MCF 10A (cell line): ENCODE measurements around the gene KDM5B. TPM values are rescaled to one million over a fixed set of nuclear protein-coding genes. Genes with fewer than 3 reads are reported as not detected.

ENCODE experiments used
- BruUV-seq: library from RNA; stranded (reverse); fragments of 400-500 nt; replicated peaks from 2 replicates; lab custom pipeline; 2021; lab: Mats Ljungman, UMichigan
- CTCF ChIA-PET: fragments of 300-600 bp; sonication (Branson Sonifier 250); formaldehyde crosslinking; extraction: SDS; loops from one replicate; lab custom pipeline; 2021; ENCODE audit warnings: antibody characterized with exemption, inconsistent platforms; lab: Yijun Ruan, JAX
- POLR2A ChIA-PET: fragments of 300-600, 350-650 bp; sonication (Branson Sonifier 250); formaldehyde crosslinking; extraction: SDS; loops from one replicate; lab custom pipeline; 2020; ENCODE audit warnings: antibody characterized with exemption, inconsistent platforms; lab: Yijun Ruan, JAX
- DNase-seq: peaks from one replicate; pipeline ENCODE4 v3.0.0-alpha.2; 2018; ENCODE audit not compliant: unreplicated experiment
- H3K27ac Mint-ChIP-seq: one replicate; pipeline ENCODE4 v1.8.0; 2022; ENCODE audit warnings: mild to moderate bottlenecking, low read depth, mixed read lengths; ENCODE audit not compliant: unreplicated experiment
- H3K27me3 Mint-ChIP-seq: one replicate; pipeline ENCODE4 v1.8.0; 2022; ENCODE audit warnings: mixed read lengths; ENCODE audit not compliant: insufficient read depth, unreplicated experiment
- H3K36me3 Mint-ChIP-seq: one replicate; pipeline ENCODE4 v1.8.0; 2022; ENCODE audit warnings: mild to moderate bottlenecking, moderate library complexity, mixed read lengths; ENCODE audit not compliant: insufficient read depth, unreplicated experiment
- H3K4me1 Mint-ChIP-seq: one replicate; pipeline ENCODE4 v1.8.0; 2022; ENCODE audit warnings: mixed read lengths; ENCODE audit not compliant: insufficient read depth, unreplicated experiment
- H3K4me3 Mint-ChIP-seq: one replicate; pipeline ENCODE4 v1.8.0; 2022; ENCODE audit warnings: mild to moderate bottlenecking, moderate library complexity, mixed read lengths; ENCODE audit not compliant: unreplicated experiment
- H3K9me3 Mint-ChIP-seq: one replicate; pipeline ENCODE4 v1.8.0; 2022; ENCODE audit warnings: mixed read lengths; ENCODE audit not compliant: unreplicated experiment
- intact Hi-C: fragments of 100-400 bp; cut with micrococcal nuclease; formaldehyde crosslinking; loops from 2 replicates; pipeline ENCODE4 v1.14.1; 2022
- total RNA-seq: library from RNA; stranded (reverse); gene quantifications from 2 replicates; pipeline ENCODE4 v1.2.3, GENCODE V29; 2022
- TF ChIP-seq, protein P1 (sequence below): fragments of 200-600 bp; IDR thresholded peaks from one replicate; pipeline ENCODE4 v1.8.0; 2022; ENCODE audit warnings: antibody characterized with exemption, mild to moderate bottlenecking; ENCODE audit not compliant: unreplicated experiment

The KDM5B gene
- total RNA-seq, 1 experiment from 2014 or later = 180 TPM

DNA sequence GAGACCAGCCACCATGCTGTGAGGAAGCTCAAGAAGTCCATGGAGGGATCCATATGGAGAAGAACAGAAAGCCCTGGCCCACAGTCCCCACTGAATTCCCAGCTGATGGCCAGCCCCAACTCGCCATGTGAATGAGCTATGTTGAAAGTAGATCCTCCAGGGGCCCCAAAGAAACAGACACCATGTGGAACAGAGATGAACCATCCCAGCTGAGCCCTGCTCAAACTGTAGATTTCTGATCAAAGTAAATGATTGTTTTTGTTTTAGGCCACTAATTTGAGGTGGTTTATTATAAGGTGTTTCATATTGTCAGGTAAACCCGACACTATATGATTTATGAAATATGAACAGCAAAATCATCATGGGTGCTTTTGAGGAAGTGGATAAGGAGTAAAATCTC, 130.8 kb downstream of the KDM5B start:
- no peak for DNase-seq
- Mint-ChIP-seq H3K27ac (no peak overlapping the region), H3K9me3 (no peaks in the 10 kb centered on the region), H3K4me1 (no peaks in the 10 kb centered on the region), H3K4me3 (no peak overlapping the region), H3K36me3 (no peaks in the 10 kb centered on the region), H3K27me3 (peaks cover 77% of the 10 kb centered on the region)
- BruUV-seq = no TSS peak
- TF ChIP-seq, protein P1, sequence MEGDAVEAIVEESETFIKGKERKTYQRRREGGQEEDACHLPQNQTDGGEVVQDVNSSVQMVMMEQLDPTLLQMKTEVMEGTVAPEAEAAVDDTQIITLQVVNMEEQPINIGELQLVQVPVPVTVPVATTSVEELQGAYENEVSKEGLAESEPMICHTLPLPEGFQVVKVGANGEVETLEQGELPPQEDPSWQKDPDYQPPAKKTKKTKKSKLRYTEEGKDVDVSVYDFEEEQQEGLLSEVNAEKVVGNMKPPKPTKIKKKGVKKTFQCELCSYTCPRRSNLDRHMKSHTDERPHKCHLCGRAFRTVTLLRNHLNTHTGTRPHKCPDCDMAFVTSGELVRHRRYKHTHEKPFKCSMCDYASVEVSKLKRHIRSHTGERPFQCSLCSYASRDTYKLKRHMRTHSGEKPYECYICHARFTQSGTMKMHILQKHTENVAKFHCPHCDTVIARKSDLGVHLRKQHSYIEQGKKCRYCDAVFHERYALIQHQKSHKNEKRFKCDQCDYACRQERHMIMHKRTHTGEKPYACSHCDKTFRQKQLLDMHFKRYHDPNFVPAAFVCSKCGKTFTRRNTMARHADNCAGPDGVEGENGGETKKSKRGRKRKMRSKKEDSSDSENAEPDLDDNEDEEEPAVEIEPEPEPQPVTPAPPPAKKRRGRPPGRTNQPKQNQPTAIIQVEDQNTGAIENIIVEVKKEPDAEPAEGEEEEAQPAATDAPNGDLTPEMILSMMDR = no peak
- POLR2A ChIA-PET = interaction anchor here (0.6 kb wide), 1 partner anchor 182 kb away, joined by 3 read pairs; no protein-coding TSS in a partner anchor
- intact Hi-C loops = no loop called here
- CTCF ChIA-PET = interaction anchor here (2.1 kb wide), 1 partner anchor 9 kb away, joined by 10 read pairs; no protein-coding TSS in a partner anchor

Other genes starting within 250 kb of the KDM5B start
- not detected in 2 replicates for gene SYT2, start 98.0 kb downstream of the KDM5B start, total RNA-seq
- gene PCAT6, start 2.5 kb upstream of the KDM5B start, total RNA-seq = 3.2 and 5.4 TPM in 2 replicates
- gene RABIF, start 80.7 kb upstream of the KDM5B start, total RNA-seq = 11.2 and 13.5 TPM in 2 replicates
- 51.0 and 59.0 TPM in 2 replicates for gene KLHL12, start 118.8 kb upstream of the KDM5B start, total RNA-seq
- 157 and 168 TPM in 2 replicates for gene ADIPOR1, start 149.9 kb upstream of the KDM5B start, total RNA-seq
- 41.3 and 52.7 TPM in 2 replicates for gene CYB5R1, start 158.8 kb upstream of the KDM5B start, total RNA-seq
- gene TMEM183A, start 199.0 kb upstream of the KDM5B start, total RNA-seq = 104 and 108 TPM in 2 replicates
- gene PPFIA4, start 218.1 kb upstream of the KDM5B start, total RNA-seq = 0.16 and 0.49 TPM in 2 replicates